Frontal cortex (tissue), 4 donors: ENCODE results near the gene SPDYE1. TPM values are rescaled to one million over a fixed set of nuclear protein-coding genes. Genes with fewer than 3 reads are reported as not detected.
A peak's percentile ranks its signal among the peaks of the same experiment; 100 is the strongest.
"Not testable (repeated sequence)": the region's sequence is repeated elsewhere in the genome, so short reads cannot be mapped to it uniquely, and the experiment has no call there.

ENCODE experiments used
- DNase-seq, 2 donors: peaks; one replicate each; pipeline ENCODE4 v3.0.0; 2012; ENCODE audit warnings: low spot score in 2 of 2
- FAIRE-seq: peaks from 2 replicates; lab custom pipeline; 2012; peaks lifted over from hg19 to GRCh38; lab: Jason Lieb, UNC
- total RNA-seq: library from RNA; depleted of rRNA; stranded (reverse); fragments of >200 nt; gene quantifications from one replicate; pipeline ENCODE4 v1.2.3, GENCODE V29; 2014
- donor health status: control.
- donor health status: control.
- donor health status: control.

SPDYE1 gene
- total RNA-seq, 1 donor from 2014 or later, result not detected

- FAIRE-seq, DNase-seq: not testable (repeated sequence)
Measured at GRCh38 chr7:44039800-44040492, 42.2 kb downstream of the SPDYE1 start.

GRCh38 chr7:44040493-44040891, 42.8 kb downstream of the SPDYE1 start:
- DNase-seq, FAIRE-seq: not testable (repeated sequence)

- FAIRE-seq, result no peak
- no peak for DNase-seq
Measured at GRCh38 chr7:44042221-44042620, 44.5 kb downstream of the SPDYE1 start.

- DNase-seq (no peak), FAIRE-seq (no peak)
Measured at GRCh38 chr7:44043902-44044301, 46.2 kb downstream of the SPDYE1 start.

GRCh38 chr7:44044315-44045225, 46.9 kb downstream of the SPDYE1 start, which contains the start of gene DBNL:
DBNL (plus strand) TSS chr7:44044702; CDS start chr7:44044738, 36 bp downstream.
- DNase-seq, result peak; percentile 91 to 94
- no peak for FAIRE-seq

- FAIRE-seq (no peak), DNase-seq (no peak)
Measured at GRCh38 chr7:44045226-44046014, 47.7 kb downstream of the SPDYE1 start.

GRCh38 chr7:44046321-44047061, 48.8 kb downstream of the SPDYE1 start:
- DNase-seq, result no peak
- no peak for FAIRE-seq

GRCh38 chr7:44048031-44048795, 50.5 kb downstream of the SPDYE1 start:
- no peak for FAIRE-seq

GRCh38 chr7:44050121-44050914, 52.6 kb downstream of the SPDYE1 start:
- DNase-seq (no peak), FAIRE-seq (no peak)

More at GRCh38 chr7:44048031-44048795, 50.5 kb downstream of the SPDYE1 start:
- DNase-seq, result no peak

- no peak for FAIRE-seq
- DNase-seq, result no peak
Measured at GRCh38 chr7:44050915-44051560, 53.3 kb downstream of the SPDYE1 start.

- FAIRE-seq, result no peak
Measured at GRCh38 chr7:44051611-44052220, 54.0 kb downstream of the SPDYE1 start.

GRCh38 chr7:44052771-44053365, 55.2 kb downstream of the SPDYE1 start:
- DNase-seq (no peak), FAIRE-seq (no peak)

More at GRCh38 chr7:44051611-44052220, 54.0 kb downstream of the SPDYE1 start:
- no peak for DNase-seq

- DNase-seq, result no peak
- no peak for FAIRE-seq
Measured at GRCh38 chr7:44056681-44057080, 59.0 kb downstream of the SPDYE1 start.

GRCh38 chr7:44057181-44057848, 59.6 kb downstream of the SPDYE1 start:
- FAIRE-seq (no peak), DNase-seq (no peak)

GRCh38 chr7:44057849-44058758, 60.4 kb downstream of the SPDYE1 start:
- DNase-seq, result no peak
- FAIRE-seq, result no peak
